HG03066 (cell line): ENCODE measurements around the gene FAM117A.
"Not testable (repeated sequence)": the region's sequence is repeated elsewhere in the genome, so short reads cannot be mapped to it uniquely, and the experiment has no call there.

ENCODE experiments used
- ATAC-seq: cut with Tn5 transposase; IDR thresholded peaks from one replicate; pipeline ENCODE4 v1.9.1; 2021; ENCODE audit warnings: low read depth; ENCODE audit not compliant: unreplicated experiment

FAM117A gene

GRCh38 chr17:49764559-49765180 lies 739 bp upstream of the FAM117A start:
- no peak for ATAC-seq

GRCh38 chr17:49762151-49762941 lies 1.6 kb downstream of the FAM117A start:
- ATAC-seq = no peak

DNA sequence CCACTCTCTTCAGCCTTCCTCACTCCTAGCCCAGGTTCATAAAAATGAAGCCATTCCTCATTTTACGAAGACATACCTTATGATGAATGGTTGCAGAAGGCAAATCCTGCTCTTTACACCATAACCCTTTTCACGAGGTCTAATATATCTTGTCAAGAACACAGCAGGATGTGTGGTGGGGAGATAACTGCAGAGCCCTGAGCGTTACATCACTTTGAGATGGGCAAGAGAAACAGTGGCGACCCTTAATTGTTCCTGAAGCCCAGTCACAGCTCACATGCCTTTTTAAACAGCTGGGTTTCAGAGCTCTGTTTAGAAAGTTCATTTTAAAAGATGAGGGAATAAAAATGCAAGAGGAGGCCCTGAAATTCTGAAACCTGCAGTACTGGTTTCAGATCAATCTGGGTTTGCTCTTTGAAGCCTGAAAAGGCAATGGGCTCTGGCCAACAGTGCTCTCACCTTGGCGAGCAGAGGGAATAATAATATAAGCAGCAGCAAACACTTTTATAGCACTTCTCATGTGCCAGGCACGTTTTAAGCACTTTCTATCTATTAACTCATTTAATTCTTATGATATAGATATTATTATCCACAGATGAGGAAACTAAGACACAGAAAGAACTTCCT lies 2.9 kb downstream of the FAM117A start:
- no peak for ATAC-seq

- ATAC-seq = no peak
These were observed 3.6 kb downstream of the FAM117A start for GRCh38 chr17:49760296-49760695.

DNA sequence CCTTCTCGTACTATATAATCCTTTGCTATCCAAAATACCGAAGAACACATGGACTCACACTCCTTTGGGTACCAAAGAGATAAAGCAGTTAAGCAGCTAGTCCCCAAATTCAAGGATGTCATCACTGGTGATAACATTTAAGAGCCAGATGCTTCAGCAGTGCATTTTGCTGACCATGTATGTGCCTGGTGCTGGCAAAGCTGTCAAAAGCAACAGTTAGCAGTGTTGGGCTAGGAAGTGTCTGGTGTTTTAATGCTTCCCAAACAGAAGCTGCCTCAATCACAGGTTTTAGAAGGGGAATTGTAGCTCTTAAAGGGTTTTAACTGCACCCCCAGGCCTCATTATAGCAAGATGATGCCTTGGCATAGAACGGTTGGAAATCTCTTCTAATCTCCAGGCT lies 4.7 kb downstream of the FAM117A start:
- ATAC-seq = no peak

DNA sequence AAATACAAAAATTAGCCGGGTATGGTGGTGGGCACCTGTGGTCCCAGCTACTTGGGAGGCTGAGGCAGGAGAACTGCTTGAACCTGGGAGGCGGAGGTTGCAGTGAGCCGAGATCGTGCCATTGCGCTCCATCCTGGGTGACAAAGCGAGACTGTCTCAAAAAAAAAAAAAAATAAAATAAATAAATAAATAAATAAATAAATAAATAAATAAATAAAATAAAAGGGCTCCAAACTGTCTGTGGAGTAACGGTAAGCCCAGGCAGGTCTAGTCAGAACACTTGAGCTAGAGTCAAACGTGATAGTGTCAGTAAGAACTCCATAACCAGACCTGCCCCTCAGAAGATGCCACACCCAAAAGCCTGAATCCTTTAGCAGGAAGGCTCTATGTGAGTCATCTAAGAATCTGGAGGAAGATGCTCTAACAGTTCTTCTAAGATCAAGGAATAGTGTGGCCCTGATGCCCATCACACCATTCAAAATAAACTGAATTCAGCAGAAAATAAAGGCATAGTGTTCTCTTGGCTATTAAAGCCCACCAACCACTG lies 5.4 kb downstream of the FAM117A start:
- ATAC-seq = not testable (repeated sequence)

GRCh38 chr17:49757151-49757777 lies 6.7 kb downstream of the FAM117A start:
- no peak for ATAC-seq

DNA sequence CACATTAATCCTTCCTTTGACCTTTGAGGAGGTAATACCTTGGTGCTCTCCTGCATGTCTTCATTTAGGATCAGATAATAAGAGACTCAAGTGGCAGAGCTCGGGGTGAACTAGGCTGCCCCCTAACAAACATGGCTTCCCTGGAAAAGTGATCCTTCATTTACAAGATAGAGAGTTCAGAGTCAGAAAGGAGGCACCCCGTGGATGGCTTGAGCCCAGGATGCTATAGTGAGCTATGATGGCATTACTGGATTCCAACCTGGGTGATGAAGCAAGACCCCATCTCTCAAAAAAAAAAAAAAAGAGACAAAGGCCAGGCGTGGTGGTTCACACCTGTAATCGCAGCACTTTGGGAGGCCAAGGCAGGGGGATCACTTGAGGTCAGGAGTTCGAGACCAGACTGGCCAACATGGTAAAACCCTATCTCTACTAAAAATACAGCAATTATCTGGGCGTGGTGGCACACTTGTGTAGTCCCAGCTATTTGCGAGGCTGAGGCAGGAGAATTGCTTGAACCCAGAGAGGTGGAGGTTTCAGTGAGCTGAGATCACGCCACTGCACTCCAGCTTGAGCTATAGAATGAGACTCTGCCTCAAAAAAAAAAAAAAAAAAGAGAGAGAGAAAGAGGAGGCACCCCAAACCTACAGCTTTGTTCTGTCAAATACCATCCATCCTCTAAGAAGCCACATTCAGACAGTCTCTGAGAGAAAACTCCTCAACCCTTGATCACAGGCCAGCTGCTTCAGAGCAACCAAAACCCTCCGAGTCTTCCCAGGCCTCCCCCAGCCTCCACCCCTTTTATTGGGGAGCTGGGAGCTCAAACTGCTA lies 7.4 kb downstream of the FAM117A start:
- ATAC-seq = no peak

DNA sequence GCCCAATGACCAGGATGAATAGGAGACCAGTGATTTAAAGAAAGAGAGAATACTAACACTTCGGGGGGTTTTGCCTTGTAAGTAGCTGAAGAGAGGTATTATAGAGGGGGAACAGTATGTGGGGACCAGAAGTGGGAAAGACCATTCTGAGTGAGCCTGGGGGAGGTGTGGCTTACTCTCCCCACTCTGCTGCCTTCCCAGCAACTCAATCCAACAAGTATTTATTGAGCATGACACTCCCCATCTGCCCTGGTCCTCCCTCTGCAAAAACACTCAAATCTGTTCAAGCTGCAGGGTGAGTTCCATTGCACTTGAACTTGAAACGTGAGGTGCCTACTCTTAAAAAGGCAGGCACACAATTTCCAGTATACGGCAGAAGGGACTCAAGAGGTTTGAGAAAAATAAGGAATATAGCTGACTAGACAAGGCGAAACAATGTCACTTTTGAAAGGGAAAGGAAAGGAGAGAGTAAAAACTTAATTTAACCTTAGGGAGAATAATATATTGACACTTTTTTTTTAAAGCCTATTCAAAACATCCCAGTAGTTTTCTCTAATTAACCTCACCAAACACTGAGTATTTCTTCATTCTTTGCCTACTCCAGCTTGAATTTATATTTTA lies 8.2 kb downstream of the FAM117A start:
- no peak for ATAC-seq

- no peak for ATAC-seq
These were observed 10.0 kb downstream of the FAM117A start for GRCh38 chr17:49753959-49754391.

DNA sequence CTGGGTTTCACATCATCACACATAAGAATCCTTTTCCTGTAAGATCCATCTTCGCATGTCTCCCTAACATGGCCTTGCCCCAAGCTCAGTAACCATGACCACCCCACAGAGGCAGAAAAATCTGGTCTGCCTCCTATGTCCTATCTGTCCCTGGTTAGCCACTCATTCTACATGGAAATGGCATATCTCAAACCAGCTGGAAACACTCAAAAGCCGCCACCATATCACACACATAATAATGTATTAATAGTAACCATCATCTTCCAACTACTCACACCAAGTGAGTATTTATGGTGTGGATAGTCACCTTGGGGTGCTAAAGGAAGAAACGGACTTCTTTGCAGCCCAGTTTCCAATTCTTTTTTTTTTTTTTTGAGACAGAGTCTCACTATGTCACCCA lies 11.4 kb downstream of the FAM117A start:
- no peak for ATAC-seq

DNA sequence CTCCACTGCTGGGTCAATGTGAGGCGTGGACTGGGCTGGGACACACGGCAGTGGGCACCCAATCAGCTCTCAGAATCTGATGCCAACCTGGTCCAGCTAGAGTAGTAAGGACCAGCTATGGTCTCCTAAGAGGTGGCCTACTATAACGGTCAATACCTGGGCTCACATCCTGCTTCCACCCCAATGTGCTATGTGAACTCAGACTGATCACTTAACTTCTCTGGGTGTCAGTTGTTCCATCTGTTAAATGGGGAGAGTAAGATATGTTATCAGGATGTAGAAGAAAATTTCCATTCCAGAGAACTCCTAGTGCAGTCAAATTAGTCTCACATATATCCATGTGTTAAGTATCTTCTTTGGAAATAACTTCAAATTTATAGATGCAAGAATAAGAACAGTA lies 14.2 kb downstream of the FAM117A start:
- ATAC-seq = no peak

GRCh38 chr17:49748791-49749190 lies 15.1 kb downstream of the FAM117A start:
- ATAC-seq = peak; percentile 81

DNA sequence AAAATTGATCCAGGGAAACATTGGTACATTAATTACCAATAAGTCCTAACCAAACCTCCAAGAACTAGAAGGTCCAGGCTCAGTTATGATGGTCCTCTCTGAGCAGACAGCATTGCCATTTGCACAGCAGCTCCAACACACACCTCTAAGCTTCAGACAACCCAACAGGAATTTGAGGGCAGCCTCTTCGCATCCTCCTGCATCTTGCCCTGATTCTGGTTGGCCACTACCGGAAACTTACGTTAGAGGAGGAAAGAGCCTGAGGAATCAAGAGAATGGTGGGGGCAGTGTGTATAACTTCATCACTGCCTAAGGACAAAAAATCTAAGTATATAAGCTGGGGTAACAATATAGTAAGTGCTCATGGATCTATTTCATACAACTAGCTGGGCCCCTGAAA lies 15.7 kb downstream of the FAM117A start:
- no peak for ATAC-seq

DNA sequence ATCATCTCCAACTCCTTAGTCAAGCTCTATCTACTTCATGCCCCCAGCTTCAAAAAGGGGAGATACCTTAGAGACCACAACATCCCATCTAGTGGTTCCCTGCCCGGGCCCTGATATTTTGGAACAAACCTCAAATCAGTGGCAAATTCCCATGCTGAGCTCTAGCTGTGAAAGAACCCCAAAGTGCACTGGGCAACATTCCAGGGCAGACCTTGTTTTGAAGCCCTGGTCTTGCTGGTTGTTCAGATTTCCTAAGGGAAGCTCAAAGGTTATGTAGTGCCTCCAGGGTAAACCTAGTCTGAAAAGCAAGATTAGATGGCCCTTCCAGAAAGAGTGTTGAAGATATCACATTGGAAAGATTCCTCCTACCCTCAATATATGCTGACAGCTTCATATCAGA lies 16.3 kb downstream of the FAM117A start:
- no peak for ATAC-seq

GRCh38 chr17:49746791-49747490 lies 17.0 kb downstream of the FAM117A start:
- ATAC-seq = peak; percentile 48

GRCh38 chr17:49745175-49746139 lies 18.5 kb downstream of the FAM117A start:
- no peak for ATAC-seq

DNA sequence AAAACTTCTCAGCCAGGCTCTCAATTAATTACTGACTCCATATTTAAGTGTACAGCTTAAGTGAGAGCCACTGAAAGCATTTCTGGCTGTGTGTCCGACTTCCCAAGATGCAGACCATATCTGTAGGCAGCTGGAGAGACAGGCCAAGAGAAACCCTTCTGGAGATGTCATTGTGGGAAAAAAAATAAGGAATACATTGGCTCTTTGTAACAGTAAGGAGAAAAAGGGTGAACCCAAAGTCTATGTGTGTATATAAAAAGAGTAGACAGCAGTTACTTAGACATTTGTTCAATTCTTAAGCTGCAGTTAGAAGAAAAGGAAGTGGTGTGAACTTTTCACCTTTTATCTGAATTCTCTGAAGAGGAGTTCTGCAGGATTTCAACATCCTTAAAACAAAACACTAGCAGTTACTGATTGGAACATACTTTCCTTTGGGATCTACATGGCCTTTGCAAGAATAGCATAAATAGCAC lies 21.7 kb downstream of the FAM117A start:
- ATAC-seq = no peak
